GM18907 (cell line): ENCODE results near the gene CHTOP.
"Not testable (repeated sequence)": the region's sequence is repeated elsewhere in the genome, so short reads cannot be mapped to it uniquely, and the experiment has no call there.

Source experiments
- ATAC-seq: cut with Tn5 transposase; IDR thresholded peaks from one replicate; pipeline ENCODE4 v1.9.1; 2021; ENCODE audit warnings: mild to moderate bottlenecking, moderate library complexity; ENCODE audit not compliant: unreplicated experiment

CHTOP gene

GRCh38 chr1:153658400-153659174 is 24.7 kb downstream of the CHTOP start, which contains the start of gene SNAPIN:
TSS of gene SNAPIN (plus strand) at chr1:153658703. CDS start at chr1:153658744, 41 bp downstream.
- peak; percentile 89 for ATAC-seq

GRCh38 chr1:153659175-153659534 is 25.3 kb downstream of the CHTOP start:
- ATAC-seq: no peak

- no peak for ATAC-seq
These were observed 25.8 kb downstream of the CHTOP start for GRCh38 chr1:153659656-153660055.

GRCh38 chr1:153661111-153661708 is 27.3 kb downstream of the CHTOP start:
- ATAC-seq: no peak

GRCh38 chr1:153662269-153662668 is 28.4 kb downstream of the CHTOP start:
- ATAC-seq: no peak

GRCh38 chr1:153663211-153663610 is 29.3 kb downstream of the CHTOP start:
- no peak for ATAC-seq

GRCh38 chr1:153667439-153667838 is 33.6 kb downstream of the CHTOP start:
- no peak for ATAC-seq

- not testable (repeated sequence) for ATAC-seq
These were observed 34.8 kb downstream of the CHTOP start for GRCh38 chr1:153668672-153669071.

GRCh38 chr1:153669606-153670005 is 35.7 kb downstream of the CHTOP start:
- no peak for ATAC-seq

- no peak for ATAC-seq
These were observed 36.5 kb downstream of the CHTOP start for GRCh38 chr1:153670257-153670858.

- peak; percentile 88 for ATAC-seq
These were observed 37.2 kb downstream of the CHTOP start, which contains the start of gene ILF2 for GRCh38 chr1:153670859-153671627. TSS of gene ILF2 (minus strand) at chr1:153670993. CDS start at chr1:153670922, 71 bp downstream.

GRCh38 chr1:153671628-153672353 is 37.9 kb downstream of the CHTOP start:
- peak; percentile 15 for ATAC-seq

GRCh38 chr1:153673511-153673910 is 39.6 kb downstream of the CHTOP start:
- no peak for ATAC-seq

GRCh38 chr1:153677718-153678518 is 44.1 kb downstream of the CHTOP start:
- no peak for ATAC-seq

GRCh38 chr1:153678519-153679336 is 44.9 kb downstream of the CHTOP start, which contains the start of gene NPR1:
TSS of gene NPR1 (plus strand) at chr1:153678688. CDS start at chr1:153679109, 421 bp downstream.
- ATAC-seq: no peak

GRCh38 chr1:153679337-153680119 is 45.7 kb downstream of the CHTOP start:
- ATAC-seq: no peak

GRCh38 chr1:153680120-153680403 is 46.2 kb downstream of the CHTOP start:
- ATAC-seq: no peak

- no peak for ATAC-seq
These were observed 48.9 kb downstream of the CHTOP start for GRCh38 chr1:153682730-153683129.
